HG03108 (cell line): Measurements from ENCODE around the gene MOGAT2.
"Not testable (repeated sequence)": the region's sequence is repeated elsewhere in the genome, so short reads cannot be mapped to it uniquely, and the experiment has no call there.

ENCODE experiments used
- ATAC-seq: cut with Tn5 transposase; IDR thresholded peaks from one replicate; pipeline ENCODE4 v1.9.1; 2021; ENCODE audit warnings: moderate library complexity; ENCODE audit not compliant: unreplicated experiment

MOGAT2 gene

DNA sequence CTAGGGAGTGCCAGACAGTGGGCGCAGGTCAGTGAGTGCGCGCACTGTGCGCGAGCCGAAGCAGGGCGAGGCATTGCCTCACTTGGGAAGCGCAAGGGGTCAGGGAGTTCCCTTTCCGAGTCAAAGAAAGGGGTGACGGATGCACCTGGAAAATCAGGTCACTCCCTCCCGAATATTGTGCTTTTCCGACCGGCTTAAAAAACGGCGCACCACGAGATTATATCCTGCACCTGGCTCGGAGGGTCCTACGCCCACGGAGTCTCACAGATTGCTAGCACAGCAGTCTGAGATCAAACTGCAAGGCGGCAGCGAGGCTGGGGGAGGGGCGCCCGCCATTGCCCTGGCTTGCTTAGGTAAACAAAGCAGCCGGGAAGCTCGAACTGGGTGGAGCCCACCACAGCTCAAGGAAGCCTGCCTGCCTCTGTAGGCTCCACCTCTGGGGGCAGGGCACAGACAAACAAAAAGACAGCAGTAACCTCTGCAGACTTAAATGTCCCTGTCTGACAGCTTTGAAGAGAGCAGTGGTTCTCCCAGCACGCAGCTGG is 31.2 kb downstream of the MOGAT2 start:
- ATAC-seq, result not testable (repeated sequence)

DNA sequence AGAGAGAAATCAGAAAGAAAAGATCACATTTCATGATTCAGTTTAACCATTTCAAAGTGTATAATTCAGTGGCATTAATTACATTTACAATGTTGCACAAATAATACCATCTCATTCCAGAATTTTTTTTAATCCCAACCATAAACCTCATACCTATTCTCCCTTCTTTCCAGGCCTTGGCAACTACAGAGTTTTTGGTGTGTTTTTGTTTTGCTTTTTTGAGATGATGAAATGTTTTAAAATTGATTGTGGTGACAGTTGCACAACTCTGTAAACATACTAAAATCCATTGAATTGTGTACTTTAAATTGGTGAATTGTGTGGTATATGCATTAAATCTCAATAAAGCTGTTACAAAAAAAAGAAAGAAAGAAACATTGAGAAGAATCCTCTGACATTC is 37.3 kb downstream of the MOGAT2 start:
- not testable (repeated sequence) for ATAC-seq

DNA sequence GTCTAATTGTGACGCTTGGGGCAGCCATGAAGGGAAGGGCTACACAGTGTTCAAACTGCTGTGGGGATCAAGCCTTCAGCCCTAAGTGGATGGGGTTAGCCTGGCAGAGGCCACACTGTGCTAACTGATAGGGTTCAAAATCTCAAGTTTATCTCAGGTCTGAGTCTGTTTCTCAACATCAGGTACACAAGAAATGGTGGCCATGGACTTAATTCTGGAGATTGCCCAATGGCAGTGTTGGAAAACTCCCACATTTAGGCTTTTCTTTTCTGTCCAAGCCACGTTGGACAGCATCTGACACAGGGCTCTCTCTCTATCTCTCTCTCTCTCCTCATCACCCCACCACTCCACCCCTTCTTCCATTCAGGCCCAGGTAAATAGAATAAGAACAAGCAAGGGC is 40.0 kb downstream of the MOGAT2 start:
- no peak for ATAC-seq

- no peak for ATAC-seq
Measured at GRCh38 chr11:75759832-75760231, 42.2 kb downstream of the MOGAT2 start.

GRCh38 chr11:75760243-75760642 is 42.6 kb downstream of the MOGAT2 start:
- no peak for ATAC-seq

DNA sequence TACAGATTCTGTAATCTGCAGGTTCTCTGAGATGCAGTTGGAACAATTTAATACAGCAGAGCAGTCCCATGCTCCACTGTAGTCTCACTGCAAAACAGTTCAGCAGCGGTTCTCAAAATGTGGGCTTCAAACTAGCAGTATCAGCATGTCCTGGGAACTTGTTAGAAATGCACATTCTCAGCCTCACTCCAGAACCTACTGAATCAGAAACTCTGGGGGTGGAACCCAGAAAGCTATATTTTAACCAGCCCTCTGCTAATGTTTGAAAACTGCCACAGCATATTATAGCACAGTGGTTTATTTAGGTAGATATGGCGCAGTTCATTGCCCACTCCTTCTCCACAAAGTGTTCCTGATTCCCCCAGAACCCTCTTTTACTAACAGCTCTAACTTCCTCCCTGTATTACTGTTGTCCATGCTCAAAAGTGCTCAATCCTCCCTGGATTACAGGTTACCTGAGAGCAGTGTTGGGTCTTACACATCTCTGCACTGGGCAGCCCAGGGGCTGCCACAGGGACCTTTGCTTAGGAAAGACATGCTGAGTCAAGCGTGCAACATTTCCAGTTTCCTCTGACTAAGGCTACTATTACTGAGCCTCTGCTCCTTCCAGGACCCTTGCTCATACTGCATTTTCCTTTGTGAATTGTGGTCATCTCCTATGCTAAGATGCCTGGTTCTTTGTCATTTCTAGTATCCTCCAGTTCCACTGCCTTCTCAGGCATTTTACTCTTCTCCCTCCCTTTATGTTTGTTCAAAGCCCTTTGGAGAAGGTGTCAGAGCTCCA is 43.3 kb downstream of the MOGAT2 start:
- no peak for ATAC-seq

- no peak for ATAC-seq
Measured at GRCh38 chr11:75762158-75762557, 44.5 kb downstream of the MOGAT2 start.

DNA sequence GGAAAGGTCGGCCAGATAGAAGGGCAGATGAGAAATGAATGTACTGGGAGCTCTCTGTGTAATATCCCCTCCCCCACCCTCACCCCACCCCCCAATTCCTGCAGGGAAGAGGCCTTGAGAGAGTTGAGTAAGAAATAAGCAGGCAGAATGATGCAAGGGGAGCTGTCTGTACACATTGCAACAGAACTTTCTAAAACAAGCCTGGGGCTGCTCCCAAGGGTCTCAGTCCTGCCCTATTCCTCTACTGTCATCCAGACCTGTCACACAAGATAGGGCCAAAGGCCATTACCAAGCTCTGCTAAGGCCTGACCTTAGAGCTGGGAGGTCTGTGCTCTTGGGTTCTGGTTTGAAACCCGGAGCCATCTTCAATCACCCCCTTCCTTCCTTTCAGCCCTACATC is 45.2 kb downstream of the MOGAT2 start:
- no peak for ATAC-seq

DNA sequence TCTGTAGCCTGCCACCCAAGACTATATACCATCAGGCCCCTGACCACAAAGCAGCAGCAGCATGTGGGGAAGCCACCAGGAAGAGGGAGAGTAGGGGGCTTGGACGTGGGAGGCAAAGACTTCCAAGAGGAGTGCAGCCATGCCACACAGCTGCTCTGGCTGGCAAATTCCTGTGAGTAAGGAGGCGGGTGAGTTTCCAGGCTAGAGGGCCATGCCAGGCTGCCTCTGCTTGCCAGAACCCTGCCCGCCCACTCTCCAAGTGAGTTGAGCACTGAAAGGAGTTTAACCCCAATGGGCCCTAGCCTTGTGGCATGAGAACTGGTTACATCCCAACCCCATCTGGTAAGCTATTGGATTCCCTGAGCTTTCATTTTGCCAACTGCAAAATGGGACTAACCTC is 46.2 kb downstream of the MOGAT2 start:
- ATAC-seq, result no peak

- no peak for ATAC-seq
Measured at GRCh38 chr11:75765116-75765515, 47.5 kb downstream of the MOGAT2 start.

- ATAC-seq, result no peak
Measured at GRCh38 chr11:75766443-75767227, 49.0 kb downstream of the MOGAT2 start.

DNA sequence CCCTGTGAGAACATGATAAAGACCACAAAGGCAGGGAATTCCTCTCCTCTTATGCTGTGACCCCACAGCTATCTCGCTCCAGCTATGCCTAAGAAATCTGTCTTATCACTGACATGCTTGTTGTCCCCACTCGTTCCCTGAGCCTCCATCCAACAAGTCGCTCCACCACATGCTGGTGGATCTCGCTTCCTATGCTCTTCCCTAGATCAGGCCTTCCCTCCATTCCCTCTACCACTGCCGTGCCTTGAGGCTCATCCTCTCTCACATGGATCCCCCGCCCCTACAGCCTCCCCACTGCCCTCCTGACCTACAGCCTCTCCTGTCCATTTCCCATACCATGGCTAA is 49.6 kb downstream of the MOGAT2 start:
- ATAC-seq, result no peak

DNA sequence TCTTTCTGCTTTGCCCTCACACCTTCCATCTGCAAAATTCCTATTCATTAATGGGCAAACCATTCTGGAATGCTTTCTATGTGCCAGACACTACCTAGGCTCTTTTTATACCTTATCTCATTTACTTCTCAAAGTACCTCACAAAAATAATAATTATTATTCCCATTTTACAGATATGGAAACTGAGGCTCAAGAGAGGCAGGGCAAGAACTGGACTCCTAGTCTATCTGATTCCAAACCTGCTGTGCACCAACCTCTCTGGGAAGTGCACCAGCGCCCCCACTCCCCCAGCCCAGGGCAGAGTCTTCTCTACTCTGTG is 50.1 kb downstream of the MOGAT2 start:
- no peak for ATAC-seq

- ATAC-seq, result peak; percentile 62
Measured at GRCh38 chr11:75768112-75768908, 50.7 kb downstream of the MOGAT2 start, which contains the start of gene DGAT2. DGAT2 (plus strand) TSS chr11:75768778; CDS start chr11:75768992, 214 bp downstream.

DNA sequence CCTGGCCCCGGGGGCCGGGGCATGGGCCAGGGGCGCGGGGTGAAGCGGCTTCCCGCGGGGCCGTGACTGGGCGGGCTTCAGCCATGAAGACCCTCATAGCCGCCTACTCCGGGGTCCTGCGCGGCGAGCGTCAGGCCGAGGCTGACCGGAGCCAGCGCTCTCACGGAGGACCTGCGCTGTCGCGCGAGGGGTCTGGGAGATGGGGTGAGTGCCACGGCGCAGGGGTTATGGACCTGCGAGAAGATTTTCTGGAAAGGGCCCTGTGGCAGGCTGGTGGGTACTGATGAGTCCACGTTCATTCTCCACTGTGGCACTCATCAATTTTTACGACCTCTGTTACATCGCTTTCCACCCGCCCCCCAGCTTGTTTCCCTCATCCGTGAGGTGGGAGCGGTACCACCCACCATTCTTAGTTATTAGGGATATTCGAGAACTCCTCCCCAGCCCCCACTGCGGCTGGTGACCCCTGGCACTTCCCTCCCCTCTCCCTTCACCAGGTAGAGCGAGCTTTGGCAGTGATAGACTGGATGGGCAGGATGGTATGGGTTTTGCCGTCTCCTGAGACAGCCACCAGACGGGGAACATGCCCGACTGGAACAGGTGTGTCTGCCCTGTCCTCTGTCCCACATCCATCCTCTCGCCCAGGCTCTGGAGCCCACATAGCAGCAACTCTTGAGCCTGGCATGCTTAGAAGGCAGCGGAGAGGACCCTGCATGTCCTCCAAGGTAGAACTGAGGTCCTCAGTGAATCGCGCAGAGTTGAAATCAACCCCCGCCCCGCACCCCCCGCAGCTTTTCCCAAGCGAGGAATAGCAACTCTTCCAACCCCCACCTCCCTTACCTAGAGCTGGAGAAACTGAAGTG is 51.5 kb downstream of the MOGAT2 start:
- ATAC-seq, result no peak

GRCh38 chr11:75770102-75770501 is 52.5 kb downstream of the MOGAT2 start:
- no peak for ATAC-seq

GRCh38 chr11:75771646-75772410 is 54.2 kb downstream of the MOGAT2 start:
- no peak for ATAC-seq

DNA sequence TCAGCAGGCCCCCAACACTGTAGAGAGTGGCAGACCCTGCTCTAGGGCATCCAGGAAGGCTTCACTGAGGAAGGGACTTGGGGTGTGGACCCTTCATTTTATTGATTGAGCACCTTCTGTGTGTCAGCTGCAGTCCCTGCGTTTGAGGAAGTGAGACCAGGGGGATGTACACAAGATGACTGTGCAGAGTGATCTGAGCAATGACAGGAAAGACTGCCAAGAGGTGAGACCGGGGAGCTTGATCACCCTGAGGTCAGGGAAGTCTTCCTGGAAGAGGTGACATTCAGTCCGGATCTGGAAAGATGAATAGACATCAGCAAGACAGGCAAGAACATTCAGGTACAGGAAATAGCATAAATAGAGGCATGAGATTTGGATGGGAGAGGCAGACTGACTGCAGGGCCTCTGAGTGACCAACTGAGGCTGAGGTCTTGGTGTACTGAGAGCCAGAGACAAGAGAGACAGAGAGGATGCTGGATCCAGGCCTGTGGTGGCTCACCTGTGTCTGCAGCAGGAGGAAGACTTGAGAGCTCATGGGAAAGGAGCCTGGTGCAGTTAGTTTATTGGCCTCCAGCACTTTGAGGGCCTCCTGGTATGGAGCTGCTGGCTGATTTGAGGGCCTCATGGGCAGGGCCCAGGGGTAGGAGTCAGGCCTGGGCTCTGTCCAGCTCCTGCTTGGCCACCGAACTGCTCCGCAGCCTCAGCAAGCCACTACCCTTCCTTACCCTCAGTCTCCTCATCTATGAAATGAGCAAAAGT is 56.1 kb downstream of the MOGAT2 start:
- peak; percentile 81 for ATAC-seq

GRCh38 chr11:75775056-75775455 is 57.4 kb downstream of the MOGAT2 start:
- ATAC-seq, result no peak
